ENCODE results near the gene POGZ.

DNA sequence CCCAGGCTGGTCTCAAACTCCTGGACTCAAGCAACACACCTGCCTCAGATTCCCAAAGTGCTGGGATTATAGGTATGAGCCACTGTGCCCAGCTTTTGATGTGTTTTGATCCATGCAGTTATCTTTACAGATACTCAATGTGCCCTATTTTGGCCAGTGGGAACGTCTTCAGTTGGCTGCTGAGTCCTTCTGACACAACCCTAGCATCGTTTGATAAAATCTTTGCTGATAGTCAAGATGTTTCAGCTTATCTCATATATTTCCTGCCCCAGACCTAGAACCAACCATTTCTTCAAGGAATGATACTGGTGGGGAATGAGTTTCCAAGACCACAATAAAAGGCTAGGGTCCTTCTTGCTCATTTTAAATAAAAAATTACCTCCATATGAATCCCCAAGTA lies 11.6 kb downstream of the POGZ start:
- TF ChIP-seq CTCF (conservative IDR thresholded peaks at IDR 0.05 in 1 of 2, IDR thresholded peaks at IDR 0.05 in 1 of 2; ENCODE audit: extremely low read depth in 1 of 2, insufficient read depth in 1 of 2, low read depth in 1 of 2, low read length in 2 of 2) (no peak), EZH2 (IDR thresholded peaks at IDR 0.05; ENCODE audit: borderline replicate concordance, low read length) (no peak)
